ENCODE results near the gene LYL1.

- TF ChIP-seq CTCF (conservative IDR thresholded peaks at IDR 0.05; ENCODE audit: low read depth, low read length): no peak
- TF ChIP-seq RCOR1 (IDR thresholded peaks at IDR 0.05; ENCODE audit: insufficient replicate concordance, low read length): no peak
- TF ChIP-seq POLR2A (IDR thresholded peaks at IDR 0.05; ENCODE audit: low read depth, low read length): no peak
- no peak for TF ChIP-seq RAD21 (IDR thresholded peaks at IDR 0.05; ENCODE audit: low read length)
- no peak for TF ChIP-seq FOS (IDR thresholded peaks at IDR 0.05; ENCODE audit: low read depth, low read length)
- no peak for TF ChIP-seq MXI1 (IDR thresholded peaks at IDR 0.05; ENCODE audit: borderline replicate concordance, low read depth, low read length)
- TF ChIP-seq CEBPB (IDR thresholded peaks at IDR 0.05; ENCODE audit: low read depth, low read length): no peak
- no peak for TF ChIP-seq BHLHE40 (IDR thresholded peaks at IDR 0.05; ENCODE audit: low read depth, low read length)
- no peak for TF ChIP-seq SMC3 (IDR thresholded peaks at IDR 0.05; ENCODE audit: low read depth, low read length)
- TF ChIP-seq MAFK (IDR thresholded peaks at IDR 0.05; ENCODE audit: low read depth, low read length): no peak
Observed at GRCh38 chr19:13076320-13076719, 26.3 kb downstream of the LYL1 start.
